ENCODE measurements around the gene RBMY1A1.
"Not testable (repeated sequence)": the region's sequence is repeated elsewhere in the genome, so short reads cannot be mapped to it uniquely, and the experiment has no call there.

GRCh38 chrY:21596287-21596686 is 61.6 kb downstream of the RBMY1A1 start:
- not testable (repeated sequence) for TF ChIP-seq EZH2, CTCF, EZH2phosphoT487 (IDR thresholded peaks at IDR 0.05)
